HG03432 (cell line): Measurements from ENCODE around the gene ITGA5.
"Not testable (repeated sequence)": the region's sequence is repeated elsewhere in the genome, so short reads cannot be mapped to it uniquely, and the experiment has no call there.

ENCODE experiments used
- ATAC-seq: cut with Tn5 transposase; IDR thresholded peaks from one replicate; pipeline ENCODE4 v1.9.1; 2021; ENCODE audit warnings: mild to moderate bottlenecking, moderate library complexity; ENCODE audit not compliant: unreplicated experiment

Gene ITGA5

DNA sequence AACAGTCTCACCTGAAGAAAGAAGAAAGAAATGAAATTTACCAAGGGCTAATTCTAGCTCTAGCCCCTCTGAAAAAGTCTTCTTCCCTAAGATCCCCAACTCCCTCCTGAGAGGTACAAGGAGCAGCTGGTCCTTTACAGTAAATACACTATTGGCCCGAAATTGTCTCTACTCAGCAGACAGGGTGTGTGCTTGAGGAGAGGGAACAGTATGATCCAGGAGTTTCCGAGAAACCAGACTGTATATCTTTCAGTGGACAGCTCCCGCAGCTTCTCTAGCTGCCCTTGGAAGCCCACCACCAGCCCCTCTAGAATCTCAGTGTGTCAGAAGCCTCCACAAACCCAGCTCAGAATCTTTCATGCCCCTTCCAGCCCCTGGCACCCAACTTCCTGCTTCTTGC, 62.8 kb downstream of the ITGA5 start:
- no peak for ATAC-seq

DNA sequence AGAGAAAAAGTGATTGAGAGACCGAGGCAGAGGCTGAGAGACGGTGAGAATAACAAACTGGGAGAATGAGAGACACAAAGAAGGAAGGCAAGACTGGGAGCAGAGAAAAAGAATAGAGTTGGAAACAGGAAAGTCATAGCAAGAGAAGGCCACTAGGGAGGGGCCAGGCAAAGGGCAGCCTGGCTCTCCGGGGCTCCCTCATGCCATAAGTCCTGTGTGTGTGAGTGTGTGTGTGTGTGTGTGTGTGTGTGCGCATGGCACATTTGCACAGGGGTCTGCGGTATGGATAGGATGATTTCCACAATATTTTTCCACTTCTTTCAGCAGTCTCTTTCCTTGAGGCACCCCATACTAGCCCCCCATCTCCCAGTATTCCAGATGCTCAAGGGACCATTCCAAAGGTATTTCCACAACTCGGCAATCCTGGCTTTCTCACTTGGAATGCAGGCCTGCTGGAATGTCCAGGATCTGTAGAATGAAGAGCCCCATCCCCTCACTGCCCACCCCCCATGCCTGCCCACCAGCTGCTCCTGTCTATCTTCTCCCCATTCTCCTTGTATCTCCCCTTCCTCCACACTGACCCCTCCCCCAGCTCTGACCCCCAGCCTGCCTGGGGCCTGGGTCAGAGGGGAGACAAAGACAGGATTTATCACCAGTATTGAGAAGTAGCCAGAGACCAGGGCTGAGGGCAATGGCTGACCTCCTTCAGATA, 63.8 kb downstream of the ITGA5 start:
- ATAC-seq, result no peak

DNA sequence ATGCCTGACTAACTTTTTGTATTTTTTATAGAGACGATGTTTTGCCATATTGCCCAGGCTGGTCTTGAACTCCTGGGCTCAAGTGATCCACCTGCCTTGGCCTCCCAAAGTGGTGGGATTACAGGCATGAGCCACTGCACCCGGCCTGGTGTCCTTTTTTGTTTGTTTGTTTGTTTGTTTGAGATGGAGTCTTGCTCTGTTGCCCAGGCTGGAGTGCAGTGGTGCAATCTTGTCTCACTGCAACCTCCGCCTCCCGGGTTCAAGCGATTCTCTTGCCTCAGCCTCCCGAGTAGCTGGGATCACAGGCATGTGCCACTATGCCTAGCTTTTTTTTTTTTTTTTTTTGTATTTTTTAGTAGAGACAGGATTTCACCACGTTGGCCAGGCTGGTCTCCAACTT, 64.8 kb downstream of the ITGA5 start:
- not testable (repeated sequence) for ATAC-seq

- no peak for ATAC-seq
Measured at GRCh38 chr12:54352891-54353874, 65.9 kb downstream of the ITGA5 start.

DNA sequence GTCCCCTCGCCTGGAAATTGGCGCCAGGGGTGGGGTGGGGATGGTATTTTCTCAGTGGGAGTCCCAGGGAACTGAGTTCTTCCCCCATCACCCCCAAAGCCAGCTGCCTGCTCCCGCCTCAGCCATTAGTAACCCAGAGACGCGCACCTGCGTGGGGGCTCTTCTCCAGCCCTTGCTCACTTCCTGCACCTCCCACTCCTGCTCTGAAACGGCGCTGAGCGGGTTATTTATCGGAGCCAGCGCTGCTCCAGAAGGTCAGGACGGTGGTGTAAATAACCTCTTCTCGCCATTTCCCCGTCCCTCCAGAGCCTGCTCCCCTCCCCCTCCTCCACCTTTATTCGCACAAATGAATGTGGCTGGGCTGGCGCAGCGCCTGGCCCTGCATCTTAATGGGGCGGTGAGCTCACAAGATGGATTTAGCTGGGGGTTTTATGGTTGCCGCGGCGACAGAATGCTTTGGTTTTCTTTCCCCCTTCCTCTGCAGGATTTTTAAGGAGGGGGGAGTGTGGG, 67.0 kb downstream of the ITGA5 start:
- ATAC-seq, result no peak

DNA sequence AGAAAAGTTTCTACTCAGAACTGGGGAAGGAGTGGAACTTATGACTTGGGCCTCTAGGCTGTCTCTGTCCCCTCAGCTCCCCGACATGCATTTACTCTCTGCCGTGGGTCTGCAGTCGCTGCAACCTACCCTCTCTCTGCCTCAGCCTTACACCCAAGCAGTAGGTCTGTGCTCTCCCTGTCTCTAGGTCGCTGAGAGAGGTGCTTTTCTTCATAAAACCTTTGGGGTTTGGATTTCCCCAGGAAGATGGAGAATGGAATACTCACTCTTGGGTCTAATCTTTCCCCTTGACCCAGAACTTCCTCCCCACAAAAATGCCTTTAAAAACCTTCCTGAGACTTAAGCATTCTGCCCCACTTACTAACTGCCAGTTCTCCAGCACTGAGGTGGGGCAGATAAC, 67.7 kb downstream of the ITGA5 start:
- no peak for ATAC-seq

- no peak for ATAC-seq
Measured at GRCh38 chr12:54350743-54351142, 68.3 kb downstream of the ITGA5 start.

- no peak for ATAC-seq
Measured at GRCh38 chr12:54349679-54350078, 69.4 kb downstream of the ITGA5 start.

GRCh38 chr12:54349036-54349435, 70.0 kb downstream of the ITGA5 start:
- ATAC-seq, result no peak
